GM19467 (cell line): ENCODE data around the gene PCDHB6.
"Not testable (repeated sequence)": the region's sequence is repeated elsewhere in the genome, so short reads cannot be mapped to it uniquely, and the experiment has no call there.

Experiments used
- ATAC-seq: cut with Tn5 transposase; IDR thresholded peaks from one replicate; pipeline ENCODE4 v1.9.1; 2021; ENCODE audit warnings: mild to moderate bottlenecking, moderate library complexity; ENCODE audit not compliant: unreplicated experiment

PCDHB6 gene

DNA sequence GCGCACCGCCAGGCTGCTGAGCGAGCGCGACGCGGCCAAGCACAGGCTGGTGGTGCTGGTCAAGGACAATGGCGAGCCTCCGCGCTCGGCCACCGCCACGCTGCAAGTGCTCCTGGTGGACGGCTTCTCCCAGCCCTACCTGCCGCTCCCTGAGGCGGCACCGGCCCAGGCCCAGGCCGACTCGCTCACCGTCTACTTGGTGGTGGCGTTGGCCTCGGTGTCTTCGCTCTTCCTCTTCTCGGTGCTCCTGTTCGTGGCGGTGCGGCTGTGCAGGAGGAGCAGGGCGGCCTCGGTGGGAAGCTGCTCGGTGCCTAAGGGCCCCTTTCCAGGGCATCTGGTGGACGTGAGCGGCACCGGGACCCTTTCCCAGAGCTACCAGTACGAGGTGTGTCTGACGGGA, 51.8 kb downstream of the PCDHB6 start:
- not testable (repeated sequence) for ATAC-seq
